ENCODE data around the gene ADGRB3.

DNA sequence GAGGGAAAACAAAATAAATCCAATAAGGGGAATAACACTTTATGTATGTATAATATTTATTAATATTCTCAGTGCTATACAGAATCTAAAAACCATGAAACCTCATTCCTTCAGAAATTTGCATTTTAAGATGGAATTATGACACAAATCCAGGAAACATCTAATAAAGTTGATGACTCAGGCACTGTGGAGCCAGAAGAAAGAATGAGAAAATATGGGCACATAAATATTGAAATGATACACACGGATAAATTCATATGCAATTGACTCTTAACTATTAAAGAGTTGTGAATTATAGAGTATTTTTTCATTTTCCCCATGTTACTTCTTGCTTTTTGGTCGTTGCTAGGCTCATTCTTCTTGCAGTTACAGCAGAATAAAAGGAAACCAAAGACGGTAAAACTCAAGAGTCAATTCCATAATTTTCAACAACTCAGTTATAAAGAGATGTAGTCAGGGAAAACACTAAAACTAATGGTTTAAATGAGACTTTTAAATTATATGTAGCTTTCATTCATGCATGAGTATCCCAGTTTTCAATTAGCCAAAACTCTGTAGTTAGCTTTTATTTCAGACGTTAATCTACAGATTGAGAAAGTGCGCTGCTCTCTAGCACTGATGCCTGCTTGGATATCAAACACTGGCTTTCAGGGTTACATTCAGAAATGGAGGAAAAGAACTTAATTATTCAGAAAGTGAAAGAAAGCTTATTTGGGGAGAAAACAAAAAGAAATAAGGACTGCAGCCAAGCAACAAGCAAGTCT lies 95.4 kb downstream of the ADGRB3 start:
- TF ChIP-seq POLR2AphosphoS2 (IDR thresholded peaks at IDR 0.05; ENCODE audit: low read depth, low read length) (no peak), POLR2A (IDR thresholded peaks at IDR 0.05; ENCODE audit: low read depth, low read length) (no peak), EZH2 (IDR thresholded peaks at IDR 0.05; ENCODE audit: borderline replicate concordance, control insufficient read depth, low read depth, low read length) (no peak), CBFB (IDR thresholded peaks at IDR 0.05; ENCODE audit: low read depth) (no peak), HDAC2 (IDR thresholded peaks at IDR 0.05) (no peak), CBX3 (IDR thresholded peaks at IDR 0.05; ENCODE audit: borderline replicate concordance, low read depth) (no peak), SUZ12 (IDR thresholded peaks at IDR 0.05; ENCODE audit: unreplicated experiment) (no peak), HDAC6 (IDR thresholded peaks at IDR 0.05; ENCODE audit: unreplicated experiment) (no peak)
- TF ChIP-seq, protein P1, sequence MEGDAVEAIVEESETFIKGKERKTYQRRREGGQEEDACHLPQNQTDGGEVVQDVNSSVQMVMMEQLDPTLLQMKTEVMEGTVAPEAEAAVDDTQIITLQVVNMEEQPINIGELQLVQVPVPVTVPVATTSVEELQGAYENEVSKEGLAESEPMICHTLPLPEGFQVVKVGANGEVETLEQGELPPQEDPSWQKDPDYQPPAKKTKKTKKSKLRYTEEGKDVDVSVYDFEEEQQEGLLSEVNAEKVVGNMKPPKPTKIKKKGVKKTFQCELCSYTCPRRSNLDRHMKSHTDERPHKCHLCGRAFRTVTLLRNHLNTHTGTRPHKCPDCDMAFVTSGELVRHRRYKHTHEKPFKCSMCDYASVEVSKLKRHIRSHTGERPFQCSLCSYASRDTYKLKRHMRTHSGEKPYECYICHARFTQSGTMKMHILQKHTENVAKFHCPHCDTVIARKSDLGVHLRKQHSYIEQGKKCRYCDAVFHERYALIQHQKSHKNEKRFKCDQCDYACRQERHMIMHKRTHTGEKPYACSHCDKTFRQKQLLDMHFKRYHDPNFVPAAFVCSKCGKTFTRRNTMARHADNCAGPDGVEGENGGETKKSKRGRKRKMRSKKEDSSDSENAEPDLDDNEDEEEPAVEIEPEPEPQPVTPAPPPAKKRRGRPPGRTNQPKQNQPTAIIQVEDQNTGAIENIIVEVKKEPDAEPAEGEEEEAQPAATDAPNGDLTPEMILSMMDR (IDR thresholded peaks at IDR 0.05 in 2 of 3, conservative IDR thresholded peaks at IDR 0.05 in 1 of 3; ENCODE audit: control insufficient read depth in 2 of 3, extremely low read depth in 1 of 3, insufficient read depth in 1 of 3, low read depth in 3 of 3, low read length in 3 of 3) = no peak
- TF ChIP-seq, protein P2, sequence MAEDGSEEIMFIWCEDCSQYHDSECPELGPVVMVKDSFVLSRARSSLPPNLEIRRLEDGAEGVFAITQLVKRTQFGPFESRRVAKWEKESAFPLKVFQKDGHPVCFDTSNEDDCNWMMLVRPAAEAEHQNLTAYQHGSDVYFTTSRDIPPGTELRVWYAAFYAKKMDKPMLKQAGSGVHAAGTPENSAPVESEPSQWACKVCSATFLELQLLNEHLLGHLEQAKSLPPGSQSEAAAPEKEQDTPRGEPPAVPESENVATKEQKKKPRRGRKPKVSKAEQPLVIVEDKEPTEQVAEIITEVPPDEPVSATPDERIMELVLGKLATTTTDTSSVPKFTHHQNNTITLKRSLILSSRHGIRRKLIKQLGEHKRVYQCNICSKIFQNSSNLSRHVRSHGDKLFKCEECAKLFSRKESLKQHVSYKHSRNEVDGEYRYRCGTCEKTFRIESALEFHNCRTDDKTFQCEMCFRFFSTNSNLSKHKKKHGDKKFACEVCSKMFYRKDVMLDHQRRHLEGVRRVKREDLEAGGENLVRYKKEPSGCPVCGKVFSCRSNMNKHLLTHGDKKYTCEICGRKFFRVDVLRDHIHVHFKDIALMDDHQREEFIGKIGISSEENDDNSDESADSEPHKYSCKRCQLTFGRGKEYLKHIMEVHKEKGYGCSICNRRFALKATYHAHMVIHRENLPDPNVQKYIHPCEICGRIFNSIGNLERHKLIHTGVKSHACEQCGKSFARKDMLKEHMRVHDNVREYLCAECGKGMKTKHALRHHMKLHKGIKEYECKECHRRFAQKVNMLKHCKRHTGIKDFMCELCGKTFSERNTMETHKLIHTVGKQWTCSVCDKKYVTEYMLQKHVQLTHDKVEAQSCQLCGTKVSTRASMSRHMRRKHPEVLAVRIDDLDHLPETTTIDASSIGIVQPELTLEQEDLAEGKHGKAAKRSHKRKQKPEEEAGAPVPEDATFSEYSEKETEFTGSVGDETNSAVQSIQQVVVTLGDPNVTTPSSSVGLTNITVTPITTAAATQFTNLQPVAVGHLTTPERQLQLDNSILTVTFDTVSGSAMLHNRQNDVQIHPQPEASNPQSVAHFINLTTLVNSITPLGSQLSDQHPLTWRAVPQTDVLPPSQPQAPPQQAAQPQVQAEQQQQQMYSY (CRISPR knock-in tag; IDR thresholded peaks at IDR 0.05) = no peak
- TF ChIP-seq, protein P3, sequence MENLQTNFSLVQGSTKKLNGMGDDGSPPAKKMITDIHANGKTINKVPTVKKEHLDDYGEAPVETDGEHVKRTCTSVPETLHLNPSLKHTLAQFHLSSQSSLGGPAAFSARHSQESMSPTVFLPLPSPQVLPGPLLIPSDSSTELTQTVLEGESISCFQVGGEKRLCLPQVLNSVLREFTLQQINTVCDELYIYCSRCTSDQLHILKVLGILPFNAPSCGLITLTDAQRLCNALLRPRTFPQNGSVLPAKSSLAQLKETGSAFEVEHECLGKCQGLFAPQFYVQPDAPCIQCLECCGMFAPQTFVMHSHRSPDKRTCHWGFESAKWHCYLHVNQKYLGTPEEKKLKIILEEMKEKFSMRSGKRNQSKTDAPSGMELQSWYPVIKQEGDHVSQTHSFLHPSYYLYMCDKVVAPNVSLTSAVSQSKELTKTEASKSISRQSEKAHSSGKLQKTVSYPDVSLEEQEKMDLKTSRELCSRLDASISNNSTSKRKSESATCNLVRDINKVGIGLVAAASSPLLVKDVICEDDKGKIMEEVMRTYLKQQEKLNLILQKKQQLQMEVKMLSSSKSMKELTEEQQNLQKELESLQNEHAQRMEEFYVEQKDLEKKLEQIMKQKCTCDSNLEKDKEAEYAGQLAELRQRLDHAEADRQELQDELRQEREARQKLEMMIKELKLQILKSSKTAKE (IDR thresholded peaks at IDR 0.05; ENCODE audit: low read depth, poor library complexity, severe bottlenecking) = no peak
- TF ChIP-seq, protein P4, sequence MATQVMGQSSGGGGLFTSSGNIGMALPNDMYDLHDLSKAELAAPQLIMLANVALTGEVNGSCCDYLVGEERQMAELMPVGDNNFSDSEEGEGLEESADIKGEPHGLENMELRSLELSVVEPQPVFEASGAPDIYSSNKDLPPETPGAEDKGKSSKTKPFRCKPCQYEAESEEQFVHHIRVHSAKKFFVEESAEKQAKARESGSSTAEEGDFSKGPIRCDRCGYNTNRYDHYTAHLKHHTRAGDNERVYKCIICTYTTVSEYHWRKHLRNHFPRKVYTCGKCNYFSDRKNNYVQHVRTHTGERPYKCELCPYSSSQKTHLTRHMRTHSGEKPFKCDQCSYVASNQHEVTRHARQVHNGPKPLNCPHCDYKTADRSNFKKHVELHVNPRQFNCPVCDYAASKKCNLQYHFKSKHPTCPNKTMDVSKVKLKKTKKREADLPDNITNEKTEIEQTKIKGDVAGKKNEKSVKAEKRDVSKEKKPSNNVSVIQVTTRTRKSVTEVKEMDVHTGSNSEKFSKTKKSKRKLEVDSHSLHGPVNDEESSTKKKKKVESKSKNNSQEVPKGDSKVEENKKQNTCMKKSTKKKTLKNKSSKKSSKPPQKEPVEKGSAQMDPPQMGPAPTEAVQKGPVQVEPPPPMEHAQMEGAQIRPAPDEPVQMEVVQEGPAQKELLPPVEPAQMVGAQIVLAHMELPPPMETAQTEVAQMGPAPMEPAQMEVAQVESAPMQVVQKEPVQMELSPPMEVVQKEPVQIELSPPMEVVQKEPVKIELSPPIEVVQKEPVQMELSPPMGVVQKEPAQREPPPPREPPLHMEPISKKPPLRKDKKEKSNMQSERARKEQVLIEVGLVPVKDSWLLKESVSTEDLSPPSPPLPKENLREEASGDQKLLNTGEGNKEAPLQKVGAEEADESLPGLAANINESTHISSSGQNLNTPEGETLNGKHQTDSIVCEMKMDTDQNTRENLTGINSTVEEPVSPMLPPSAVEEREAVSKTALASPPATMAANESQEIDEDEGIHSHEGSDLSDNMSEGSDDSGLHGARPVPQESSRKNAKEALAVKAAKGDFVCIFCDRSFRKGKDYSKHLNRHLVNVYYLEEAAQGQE (IDR thresholded peaks at IDR 0.05; ENCODE audit: low read depth, low read length) = no peak
